Tibial nerve (tissue), 4 donors: ENCODE results near the gene AR. TPM values are rescaled to one million over a fixed set of nuclear protein-coding genes. Genes with fewer than 3 reads are reported as not detected.

ENCODE experiments used
- DNase-seq, 2 donors: peaks; one replicate each; pipeline ENCODE4 v3.0.0-alpha.2; 2019; ENCODE audit warnings: low spot score in 2 of 2
- H3K27ac ChIP-seq, 4 donors: fragments of 200-600 bp; sonication (generic) in 3 of 4; one replicate each; pipeline ENCODE4 v1.5.1; 2017 to 2019; ENCODE audit warnings: mild to moderate bottlenecking in 1 of 4
- H3K27me3 ChIP-seq, 2 donors: fragments of 200-600 bp; sonication (generic) in 1 of 2; one replicate each; pipeline versions ENCODE4 v1.5.1 to v1.6.0; 2017 to 2019
- H3K36me3 ChIP-seq, 3 donors: fragments of 200-600 bp; sonication (generic); one replicate each; pipeline ENCODE4 v1.5.1; 2018 to 2019
- H3K4me1 ChIP-seq, 4 donors: fragments of 200-600 bp; sonication (generic) in 3 of 4; one replicate each; pipeline ENCODE4 v1.5.1; 2017 to 2019
- H3K4me3 ChIP-seq, 4 donors: fragments of 200-600 bp; sonication (generic) in 3 of 4; one replicate each; pipeline ENCODE4 v1.5.1; 2017 to 2019; ENCODE audit warnings: mild to moderate bottlenecking in 1 of 4, moderate library complexity in 1 of 4
- H3K9me3 ChIP-seq, 4 donors: fragments of 200-600 bp; sonication (generic) in 3 of 4; one replicate each; pipeline ENCODE4 v1.5.1; 2017 to 2019
- CTCF ChIP-seq, 5 experiments: fragments of 200-600 bp in 3 of 5; fragments of 450-650 bp in 2 of 5; sonication (generic) in 3 of 5; IDR thresholded peaks; one replicate each; pipeline ENCODE4 v1.5.1; 2016 to 2019; ENCODE audit warnings: antibody characterized with exemption in 5 of 5, mild to moderate bottlenecking in 3 of 5, moderate library complexity in 2 of 5
- EP300 ChIP-seq, 2 donors: sonication (generic); formaldehyde crosslinking; IDR thresholded peaks; one replicate each; pipeline ENCODE4 v1.6.1; 2017; ENCODE audit warnings: antibody characterized with exemption in 2 of 2, mild to moderate bottlenecking in 1 of 2
- POLR2A ChIP-seq, 2 donors: fragments of 450-650 bp; IDR thresholded peaks; one replicate each; pipeline ENCODE4 v1.6.1; 2017; ENCODE audit warnings: antibody characterized with exemption in 2 of 2, mild to moderate bottlenecking in 2 of 2, moderate library complexity in 2 of 2
- WGBS, 2 donors: methylation state at CpG; one replicate each; pipeline ENCODE4 v1.1.5; 2018; 5-methylcytosine and 5-hydroxymethylcytosine counted together
- total RNA-seq, 4 donors: library from RNA; depleted of rRNA; stranded (reverse); fragments of >200 nt; gene quantifications; one replicate each; pipeline ENCODE4 v1.1.0, GENCODE V29; 2016

The AR gene
- total RNA-seq, 4 donors from 2014 or later, result 9.6 to 23.5 (median 14.1) TPM

DNA sequence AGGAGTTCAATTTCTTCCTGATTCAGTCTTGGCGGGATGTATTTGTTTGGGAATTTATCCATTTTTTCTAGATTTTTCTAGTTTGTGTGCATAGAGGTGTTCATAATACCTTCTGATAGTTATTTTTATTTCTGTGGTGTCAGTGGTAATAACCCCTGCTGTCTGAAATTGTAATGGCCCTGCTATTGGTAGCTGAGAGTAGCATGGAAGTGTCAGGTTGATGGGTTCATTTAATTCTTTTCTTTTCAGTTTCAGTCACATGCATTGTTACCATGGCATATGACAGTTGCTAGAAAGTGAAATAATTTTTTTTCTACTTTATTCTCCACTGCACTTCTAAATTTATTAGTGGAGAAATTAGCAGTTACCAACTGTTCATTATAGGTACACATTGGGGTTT is 20.7 kb downstream of the AR start:
- H3K36me3 ChIP-seq, result no peaks in the 10 kb centered on the region
- no peaks in the 10 kb centered on the region for H3K4me1 ChIP-seq
- TF ChIP-seq CTCF (IDR thresholded peaks at IDR 0.05) (no peak), POLR2A (IDR thresholded peaks at IDR 0.05) (no peak), EP300 (IDR thresholded peaks at IDR 0.05) (no peak)
- H3K4me3 ChIP-seq, result no peak overlapping the region
- DNase-seq, result no peak
- H3K9me3 ChIP-seq, result no peaks in the 10 kb centered on the region
- H3K27ac ChIP-seq, result no peak overlapping the region
- 81 to 100% methylated on average over 1 of the region's 1 CpG for WGBS, 2 donors
- peaks cover 0 to 6% of the 10 kb centered on the region in 2 donors for H3K27me3 ChIP-seq

- WGBS, 2 donors, result 61 to 72% methylated on average over 4 to 5 of the region's 5 CpGs
- H3K36me3 ChIP-seq, result no peaks in the 10 kb centered on the region
- peaks cover 0 to 9% of the 10 kb centered on the region in 2 donors for H3K27me3 ChIP-seq
- TF ChIP-seq EP300 (IDR thresholded peaks at IDR 0.05) (no peak), CTCF (IDR thresholded peaks at IDR 0.05) (no peak), POLR2A (IDR thresholded peaks at IDR 0.05) (no peak)
- DNase-seq, result no peak
- H3K27ac ChIP-seq, result no peak overlapping the region
- no peak overlapping the region for H3K4me3 ChIP-seq
- no peaks in the 10 kb centered on the region for H3K9me3 ChIP-seq
- no peaks in the 10 kb centered on the region for H3K4me1 ChIP-seq
Measured at GRCh38 chrX:67568769-67569168, 24.9 kb downstream of the AR start.

- Histone ChIP-seq H3K4me1 (no peaks in the 10 kb centered on the region), H3K27me3 (peaks cover 0 to 3% of the 10 kb centered on the region in 2 donors), H3K4me3 (no peak overlapping the region), H3K36me3 (no peaks in the 10 kb centered on the region), H3K9me3 (no peaks in the 10 kb centered on the region), H3K27ac (no peak overlapping the region)
- TF ChIP-seq EP300 (IDR thresholded peaks at IDR 0.05) (no peak), CTCF (IDR thresholded peaks at IDR 0.05) (no peak), POLR2A (IDR thresholded peaks at IDR 0.05) (no peak)
- DNase-seq, result no peak
Measured at GRCh38 chrX:67570839-67571238, 27.0 kb downstream of the AR start.

- H3K27ac ChIP-seq, result no peak overlapping the region
- no peaks in the 10 kb centered on the region for H3K36me3 ChIP-seq
- H3K27me3 ChIP-seq, result peaks cover 0 to 3% of the 10 kb centered on the region in 2 donors
- WGBS, 2 donors, result 37 to 50% methylated on average over 2 of the region's 2 CpGs
- no peak overlapping the region for H3K4me3 ChIP-seq
- H3K4me1 ChIP-seq, result no peaks in the 10 kb centered on the region
- TF ChIP-seq CTCF (IDR thresholded peaks at IDR 0.05) (no peak), POLR2A (IDR thresholded peaks at IDR 0.05) (no peak), EP300 (IDR thresholded peaks at IDR 0.05) (no peak)
- no peak for DNase-seq
- no peaks in the 10 kb centered on the region for H3K9me3 ChIP-seq
Measured at GRCh38 chrX:67574696-67575095, 30.9 kb downstream of the AR start.

GRCh38 chrX:67582436-67582835 is 38.6 kb downstream of the AR start:
- no peak overlapping the region for H3K27ac ChIP-seq
- DNase-seq, result no peak
- H3K36me3 ChIP-seq, result no peaks in the 10 kb centered on the region
- WGBS, 2 donors, result 68 to 82% methylated on average over 4 of the region's 4 CpGs
- no peaks in the 10 kb centered on the region for H3K9me3 ChIP-seq
- TF ChIP-seq CTCF (IDR thresholded peaks at IDR 0.05) (no peak), EP300 (IDR thresholded peaks at IDR 0.05) (no peak), POLR2A (IDR thresholded peaks at IDR 0.05) (no peak)
- H3K4me1 ChIP-seq, result no peaks in the 10 kb centered on the region
- H3K27me3 ChIP-seq, result no peaks in the 10 kb centered on the region
- no peak overlapping the region for H3K4me3 ChIP-seq
